HG02852 (cell line): ENCODE data around the gene SFR1.
"Not testable (repeated sequence)": the region's sequence is repeated elsewhere in the genome, so short reads cannot be mapped to it uniquely, and the experiment has no call there.

Experiments
- ATAC-seq: cut with Tn5 transposase; IDR thresholded peaks from one replicate; pipeline ENCODE4 v1.9.1; 2021; ENCODE audit warnings: mild to moderate bottlenecking, moderate library complexity; ENCODE audit not compliant: unreplicated experiment

Gene SFR1

GRCh38 chr10:104170610-104171254 lies 48.8 kb downstream of the SFR1 start:
- no peak for ATAC-seq

GRCh38 chr10:104174136-104174535 lies 52.2 kb downstream of the SFR1 start:
- not testable (repeated sequence) for ATAC-seq
